GM23338 (cell line): Measurements from ENCODE around the gene PRDM7.
"Not testable (repeated sequence)": the region's sequence is repeated elsewhere in the genome, so short reads cannot be mapped to it uniquely, and the experiment has no call there.

Experiments
- CREB1 ChIP-seq: fragments of 250-450 bp; sonication (Bioruptor Pico); IDR thresholded peaks from 2 replicates; pipeline ENCODE4 v1.5.0; 2020; ENCODE audit warnings: low read depth, mild to moderate bottlenecking, moderate library complexity
- CTCF ChIP-seq, 2 experiments: fragments of 200-600 bp in 1 of 2; sonication (generic) in 1 of 2; conservative IDR thresholded peaks; 2 replicates each; pipeline versions ENCODE4 v1.5.1 to v1.6.1; 2016 to 2017; ENCODE audit warnings: antibody characterized with exemption in 2 of 2, low read depth in 2 of 2, mild to moderate bottlenecking in 2 of 2, moderate library complexity in 1 of 2
- EZH2 ChIP-seq: fragments of 200-600 bp; sonication (generic); IDR thresholded peaks from one replicate; pipeline ENCODE4 v1.8.0; 2017; ENCODE audit warnings: antibody characterized with exemption, mild to moderate bottlenecking, low read depth; ENCODE audit not compliant: unreplicated experiment
- EZH2phosphoT487 ChIP-seq: fragments of 200-600 bp; sonication (generic); IDR thresholded peaks from one replicate; pipeline ENCODE4 v1.8.1; 2018; ENCODE audit warnings: antibody characterized with exemption; ENCODE audit not compliant: unreplicated experiment
- JUNB ChIP-seq: IDR thresholded peaks from one replicate; pipeline ENCODE4 v1.6.1; 2016; ENCODE audit warnings: antibody characterized with exemption; ENCODE audit not compliant: unreplicated experiment
- NANOG ChIP-seq: IDR thresholded peaks from 2 replicates; pipeline ENCODE4 v1.6.1; 2016; ENCODE audit warnings: antibody characterized with exemption, borderline replicate concordance
- POLR2AphosphoS5 ChIP-seq: IDR thresholded peaks from 2 replicates; pipeline ENCODE4 v1.6.1; 2016; ENCODE audit warnings: antibody characterized with exemption, low read depth
- REST ChIP-seq: IDR thresholded peaks from one replicate; pipeline ENCODE4 v1.6.1; 2018; ENCODE audit warnings: antibody characterized with exemption; ENCODE audit not compliant: unreplicated experiment
- STAT1 ChIP-seq: IDR thresholded peaks from one replicate; pipeline ENCODE4 v1.6.1; 2016; ENCODE audit warnings: antibody characterized with exemption; ENCODE audit not compliant: unreplicated experiment
- ZNF114 ChIP-seq: fragments of 250-450 bp; sonication (Bioruptor Pico); IDR thresholded peaks from 2 replicates; pipeline ENCODE4 v1.5.0; 2020; ENCODE audit warnings: mild to moderate bottlenecking, moderate library complexity
- TF ChIP-seq, protein P1 (sequence below): IDR thresholded peaks from 2 replicates; pipeline ENCODE4 v1.6.1; 2016; ENCODE audit warnings: antibody characterized with exemption

- TF ChIP-seq CTCF (conservative IDR thresholded peaks at IDR 0.05; ENCODE audit: low read depth in 2 of 2); POLR2AphosphoS5; CREB1 (CRISPR knock-in tag); REST; JUNB; EZH2phosphoT487; STAT1; EZH2; NANOG; ZNF114: not testable (repeated sequence)
- TF ChIP-seq, protein P1, sequence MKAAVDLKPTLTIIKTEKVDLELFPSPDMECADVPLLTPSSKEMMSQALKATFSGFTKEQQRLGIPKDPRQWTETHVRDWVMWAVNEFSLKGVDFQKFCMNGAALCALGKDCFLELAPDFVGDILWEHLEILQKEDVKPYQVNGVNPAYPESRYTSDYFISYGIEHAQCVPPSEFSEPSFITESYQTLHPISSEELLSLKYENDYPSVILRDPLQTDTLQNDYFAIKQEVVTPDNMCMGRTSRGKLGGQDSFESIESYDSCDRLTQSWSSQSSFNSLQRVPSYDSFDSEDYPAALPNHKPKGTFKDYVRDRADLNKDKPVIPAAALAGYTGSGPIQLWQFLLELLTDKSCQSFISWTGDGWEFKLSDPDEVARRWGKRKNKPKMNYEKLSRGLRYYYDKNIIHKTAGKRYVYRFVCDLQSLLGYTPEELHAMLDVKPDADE: not testable (repeated sequence)
These were observed 23.1 kb upstream of the PRDM7 start for GRCh38 chr16:90100229-90100628.
